Thyroid gland (tissue), 4 donors: ENCODE data around the gene TTC21A. TPM values are rescaled to one million over a fixed set of nuclear protein-coding genes. Genes with fewer than 3 reads are reported as not detected.
"Not testable (repeated sequence)": the region's sequence is repeated elsewhere in the genome, so short reads cannot be mapped to it uniquely, and the experiment has no call there.

Source experiments
- DNase-seq, 2 donors: peaks; one replicate each; pipeline ENCODE4 v3.0.0-alpha.2; 2019
- H3K27ac ChIP-seq, 3 donors: fragments of 200-600 bp; sonication (generic); 1 replicate in 2 of 3; 2 replicates in 1 of 3; pipeline ENCODE4 v1.5.1; 2016 to 2019; ENCODE audit warnings: mild to moderate bottlenecking in 1 of 3, moderate library complexity in 1 of 3
- H3K27me3 ChIP-seq: fragments of 200-600 bp; sonication (generic); one replicate; pipeline ENCODE4 v1.5.1; 2019
- H3K36me3 ChIP-seq, 2 donors: fragments of 200-600 bp; sonication (generic); one replicate each; pipeline ENCODE4 v1.5.1; 2016 to 2019
- H3K4me1 ChIP-seq, 2 donors: fragments of 200-600 bp; sonication (generic); one replicate each; pipeline ENCODE4 v1.5.1; 2017 to 2019
- H3K4me3 ChIP-seq, 3 donors: fragments of 200-600 bp; sonication (generic); replicated peaks in 1 of 3; 1 replicate in 2 of 3; 2 replicates in 1 of 3; pipeline ENCODE4 v1.5.1; 2016; ENCODE audit warnings: mild to moderate bottlenecking in 1 of 3
- H3K9me3 ChIP-seq: fragments of 200-600 bp; sonication (generic); one replicate; pipeline ENCODE4 v1.5.1; 2017
- CTCF ChIP-seq, 6 experiments: fragments of 200-600 bp in 3 of 6; fragments of 450-650 bp in 3 of 6; sonication (generic) in 3 of 6; IDR thresholded peaks; one replicate each; pipeline ENCODE4 v1.5.1; 2016 to 2019; ENCODE audit warnings: antibody characterized with exemption in 6 of 6, mild to moderate bottlenecking in 2 of 6, inconsistent platforms in 1 of 6, moderate library complexity in 1 of 6
- POLR2A ChIP-seq, 2 donors: fragments of 450-650 bp; IDR thresholded peaks; one replicate each; pipeline ENCODE4 v1.6.1; 2017; ENCODE audit warnings: antibody characterized with exemption in 2 of 2, mild to moderate bottlenecking in 2 of 2, moderate library complexity in 1 of 2
- WGBS, 2 donors: methylation state at CpG; one replicate each; pipeline ENCODE4 v1.1.5; 2017; 5-methylcytosine and 5-hydroxymethylcytosine counted together
- intact Hi-C: fragments of 100-400 bp; cut with DNase I; formaldehyde crosslinking; loops from one replicate; pipeline ENCODE4 v1.15.1; 2023
- total RNA-seq, 4 donors: library from RNA; depleted of rRNA; stranded (reverse); fragments of >200 nt; gene quantifications; one replicate each; pipeline ENCODE4 v1.2.3, GENCODE V29; 2016

TTC21A gene
- total RNA-seq, 4 donors from 2014 or later = 8.9 to 17.8 (median 11.7) TPM

GRCh38 chr3:39166134-39166710 is 58.7 kb downstream of the TTC21A start:
- DNase-seq = no peak
- H3K36me3 ChIP-seq = no peaks in the 10 kb centered on the region
- H3K9me3 ChIP-seq = no peaks in the 10 kb centered on the region
- WGBS, 2 donors = 73 to 74% methylated on average over 3 of the region's 3 CpGs
- TF ChIP-seq POLR2A (IDR thresholded peaks at IDR 0.05) (no peak), CTCF (IDR thresholded peaks at IDR 0.05) (no peak)
- H3K4me3 ChIP-seq = no peak overlapping the region
- H3K27ac ChIP-seq = peak overlapping the region in 1 of 3 donors; percentile 20
- H3K4me1 ChIP-seq = peaks cover 0 to 10% of the 10 kb centered on the region in 2 donors
- intact Hi-C loops = no loop called here
- H3K27me3 ChIP-seq = no peaks in the 10 kb centered on the region

GRCh38 chr3:39166932-39167532 is 59.6 kb downstream of the TTC21A start:
- intact Hi-C loops = no loop called here
- DNase-seq = no peak

GRCh38 chr3:39168156-39168780 is 60.8 kb downstream of the TTC21A start:
- Histone ChIP-seq H3K36me3 (no peaks in the 10 kb centered on the region), H3K4me3 (no peak overlapping the region), H3K27ac (no peak overlapping the region), H3K4me1 (peaks cover 0 to 10% of the 10 kb centered on the region in 2 donors), H3K27me3 (no peaks in the 10 kb centered on the region), H3K9me3 (no peaks in the 10 kb centered on the region)
- no peak for DNase-seq
- intact Hi-C loops = no loop called here
- TF ChIP-seq CTCF (IDR thresholded peaks at IDR 0.05) = no peak
- TF ChIP-seq POLR2A (IDR thresholded peaks at IDR 0.05) = no peak
- 89 to 91% methylated on average over 5 of the region's 5 CpGs for WGBS, 2 donors

More at GRCh38 chr3:39166932-39167532, 59.6 kb downstream of the TTC21A start:
- Histone ChIP-seq H3K27me3 (no peaks in the 10 kb centered on the region), H3K27ac (no peak overlapping the region), H3K4me1 (peaks cover 0 to 10% of the 10 kb centered on the region in 2 donors), H3K36me3 (no peaks in the 10 kb centered on the region), H3K9me3 (no peaks in the 10 kb centered on the region), H3K4me3 (no peak overlapping the region)
- TF ChIP-seq CTCF (IDR thresholded peaks at IDR 0.05) (no peak), POLR2A (IDR thresholded peaks at IDR 0.05) (no peak)
- 73 to 78% methylated on average over 1 of the region's 1 CpG for WGBS, 2 donors

GRCh38 chr3:39169712-39170111 is 62.2 kb downstream of the TTC21A start:
- H3K4me3 ChIP-seq = no peak overlapping the region
- DNase-seq = no peak
- H3K9me3 ChIP-seq = no peaks in the 10 kb centered on the region
- no peak for TF ChIP-seq CTCF (IDR thresholded peaks at IDR 0.05)
- no peak for TF ChIP-seq POLR2A (IDR thresholded peaks at IDR 0.05)
- H3K27ac ChIP-seq = no peak overlapping the region
- H3K27me3 ChIP-seq = no peaks in the 10 kb centered on the region
- H3K4me1 ChIP-seq = peaks cover 0 to 10% of the 10 kb centered on the region in 2 donors
- 81 to 86% methylated on average over 1 of the region's 1 CpG for WGBS, 2 donors
- no peaks in the 10 kb centered on the region for H3K36me3 ChIP-seq
- intact Hi-C loops = no loop called here

GRCh38 chr3:39170461-39170860 is 63.0 kb downstream of the TTC21A start:
- no peak for DNase-seq

GRCh38 chr3:39170877-39171276 is 63.4 kb downstream of the TTC21A start:
- H3K27ac ChIP-seq, H3K27me3 ChIP-seq, H3K4me3 ChIP-seq, H3K9me3 ChIP-seq, intact Hi-C loops, H3K36me3 ChIP-seq, DNase-seq, H3K4me1 ChIP-seq: not testable (repeated sequence)
- 92 to 97% methylated on average over 6 of the region's 6 CpGs for WGBS, 2 donors

More at GRCh38 chr3:39170461-39170860, 63.0 kb downstream of the TTC21A start:
- Histone ChIP-seq H3K27ac (no peak overlapping the region), H3K27me3 (no peaks in the 10 kb centered on the region), H3K9me3 (no peaks in the 10 kb centered on the region), H3K4me3 (no peak overlapping the region), H3K36me3 (no peaks in the 10 kb centered on the region), H3K4me1 (peaks cover 0 to 10% of the 10 kb centered on the region in 2 donors)
- no peak for TF ChIP-seq CTCF (IDR thresholded peaks at IDR 0.05)
- no peak for TF ChIP-seq POLR2A (IDR thresholded peaks at IDR 0.05)
- WGBS, 2 donors = 83 to 85% methylated on average over 4 of the region's 4 CpGs
- intact Hi-C loops = no loop called here
